HepG2 (cell line): Measurements from ENCODE around the gene RABL6. TPM values are rescaled to one million over a fixed set of nuclear protein-coding genes. Genes with fewer than 3 reads are reported as not detected.

Source experiments
- ARNTL ChIP-seq: sonication (generic); formaldehyde crosslinking; IDR thresholded peaks from 2 replicates; pipeline ENCODE4 v1.4.0; 2020; ENCODE audit warnings: mild to moderate bottlenecking, missing genetic modification reagents
- HBP1 ChIP-seq: IDR thresholded peaks from 2 replicates; pipeline ENCODE4 v1.6.1; 2016; ENCODE audit warnings: low read depth, control low read depth
- KDM3A ChIP-seq: IDR thresholded peaks from 2 replicates; pipeline ENCODE4 v1.6.1; 2018; ENCODE audit warnings: low read depth, missing compliant biosample characterization
- NR1H2 ChIP-seq: sonication (generic); formaldehyde crosslinking; IDR thresholded peaks from 2 replicates; pipeline ENCODE4 v1.8.1; 2022; ENCODE audit warnings: low read depth, missing genetic modification reagents, borderline replicate concordance
- PATZ1 ChIP-seq: sonication (generic); formaldehyde crosslinking; IDR thresholded peaks from 2 replicates; pipeline ENCODE4 v1.4.0; 2020; ENCODE audit warnings: missing genetic modification reagents
- SALL1 ChIP-seq: sonication (generic); formaldehyde crosslinking; IDR thresholded peaks from 2 replicates; pipeline ENCODE4 v1.8.0; 2022; ENCODE audit warnings: mild to moderate bottlenecking, missing genetic modification reagents
- SALL2 ChIP-seq: sonication (generic); formaldehyde crosslinking; IDR thresholded peaks from 2 replicates; pipeline ENCODE4 v1.8.1; 2023; ENCODE audit warnings: mild to moderate bottlenecking, missing genetic modification reagents, inconsistent platforms
- SMARCC2 ChIP-seq: fragments of 450-650 bp; IDR thresholded peaks from 2 replicates; pipeline ENCODE4 v1.6.1; 2017; ENCODE audit warnings: antibody characterized with exemption, mild to moderate bottlenecking
- SP5 ChIP-seq: IDR thresholded peaks from 2 replicates; pipeline ENCODE4 v1.6.1; 2016; ENCODE audit warnings: low read depth, borderline replicate concordance
- ZBTB7B ChIP-seq: sonication (generic); formaldehyde crosslinking; IDR thresholded peaks from 2 replicates; pipeline ENCODE4 v1.4.0; 2020; ENCODE audit warnings: missing genetic modification reagents
- ZNF143 ChIP-seq: sonication (generic); formaldehyde crosslinking; IDR thresholded peaks from 2 replicates; pipeline ENCODE4 v1.4.0; 2020; ENCODE audit warnings: missing genetic modification reagents
- ZNF687 ChIP-seq: sonication (generic); formaldehyde crosslinking; IDR thresholded peaks from 2 replicates; pipeline ENCODE4 v1.5.1; 2020; ENCODE audit warnings: mild to moderate bottlenecking, missing genetic modification reagents, moderate library complexity
- ZNF776 ChIP-seq: sonication (generic); formaldehyde crosslinking; IDR thresholded peaks from 2 replicates; pipeline ENCODE4 v1.4.0; 2020; ENCODE audit warnings: mild to moderate bottlenecking, missing genetic modification reagents
- polyA plus RNA-seq, 8 experiments: library from polyadenylated mRNA; depleted of rRNA in 3 of 8; stranded (reverse) in 7 of 8; unstranded in 1 of 8; fragments of >200 nt; fragmentation: Illumina TruSeq in 4 of 8; extraction: Trizol in 4 of 8; gene quantifications; 2 replicates each; pipeline versions ENCODE4 v1.2.1 to v1.2.3, GENCODE V29; 2011 to 2016; ENCODE audit warnings: low read depth in 4 of 8, missing spikeins in 1 of 8, mixed read lengths in 1 of 8; ENCODE audit not compliant: insufficient read depth in 1 of 8
- total RNA-seq, 5 experiments: library from RNA; depleted of rRNA; stranded (reverse); fragments of >200 nt; fragmentation: Illumina TruSeq; extraction: Trizol; gene quantifications; 2 replicates each; pipeline ENCODE4 v1.2.3, GENCODE V29; 2016; ENCODE audit warnings: low read depth in 1 of 5
- TF ChIP-seq, protein P1 (sequence below): sonication (generic); formaldehyde crosslinking; IDR thresholded peaks from 2 replicates; pipeline ENCODE4 v1.5.1; 2020; ENCODE audit warnings: mild to moderate bottlenecking, moderate library complexity, missing genetic modification reagents
- TF ChIP-seq, protein P2 (sequence below): sonication (generic); formaldehyde crosslinking; IDR thresholded peaks from 2 replicates; pipeline ENCODE4 v1.5.1; 2020; ENCODE audit warnings: missing genetic modification reagents, mild to moderate bottlenecking, borderline replicate concordance

The RABL6 gene
- total and polyA plus RNA-seq, 2 of the 13 experiments (the other 11 are each of a cell fraction or from before 2014, with no cell fraction given), result 81.5 to 125 TPM

DNA sequence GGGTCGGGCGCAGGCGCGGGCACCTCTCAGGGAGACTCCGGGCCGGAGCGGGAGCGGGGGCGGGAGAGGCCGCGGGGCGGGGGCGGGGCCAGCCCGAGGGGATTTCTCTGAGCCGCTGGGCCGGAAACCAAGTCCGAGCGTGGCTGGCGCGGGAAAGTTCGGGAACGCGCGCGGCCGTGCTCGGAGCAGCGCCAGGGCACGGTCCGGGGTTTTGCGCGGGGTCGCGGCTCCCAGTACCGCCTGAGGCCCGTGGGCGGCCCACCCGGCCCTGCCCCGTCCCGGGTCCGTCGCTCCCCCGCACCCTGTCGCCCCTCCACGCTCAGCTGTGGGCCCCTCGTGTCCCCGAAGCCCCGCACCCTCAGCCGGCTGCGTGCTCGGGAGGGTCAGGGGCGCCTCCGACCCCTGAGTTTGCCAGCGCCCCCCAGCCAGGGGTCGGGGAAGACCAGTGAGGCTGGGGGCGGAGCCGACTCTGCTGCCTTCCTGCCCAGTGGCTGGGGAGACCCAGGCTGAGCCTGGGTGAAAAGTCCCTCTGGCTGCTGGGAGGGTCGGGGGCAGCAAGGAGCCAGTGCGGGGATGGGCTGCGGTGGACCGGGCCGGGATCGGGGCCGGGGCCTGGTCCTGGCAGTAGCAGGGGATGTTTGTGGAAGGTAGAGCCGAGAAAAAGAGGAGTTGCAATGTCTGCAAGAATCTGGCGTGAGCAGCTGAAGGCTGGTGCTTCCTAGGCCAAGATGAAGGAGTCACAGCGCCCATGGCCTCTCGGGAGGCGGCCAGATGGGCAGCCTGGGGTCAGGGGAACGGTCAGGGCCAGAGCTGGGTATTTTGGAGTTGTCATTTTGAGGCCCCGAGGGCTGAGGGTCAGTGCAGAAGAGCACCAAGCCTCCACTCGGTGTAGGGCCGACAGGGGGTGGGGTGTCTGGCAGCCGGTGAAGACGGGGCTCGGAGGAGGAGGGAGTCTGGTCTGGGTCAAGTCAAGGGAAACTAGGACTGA, 79.2 kb downstream of the RABL6 start (continued):
- peak; percentile 50; the same call in 1 of the 2 replicates for TF ChIP-seq ZNF687
- TF ChIP-seq ZBTB7B (CRISPR knock-in tag), result peak; percentile 58; the same call in 1 of the 2 replicates
- peak; percentile 57 for TF ChIP-seq PATZ1 (CRISPR knock-in tag)
- no peak for TF ChIP-seq ZNF143
- TF ChIP-seq SP5 (CRISPR knock-in tag), result peak; percentile 51
- TF ChIP-seq, protein P1, sequence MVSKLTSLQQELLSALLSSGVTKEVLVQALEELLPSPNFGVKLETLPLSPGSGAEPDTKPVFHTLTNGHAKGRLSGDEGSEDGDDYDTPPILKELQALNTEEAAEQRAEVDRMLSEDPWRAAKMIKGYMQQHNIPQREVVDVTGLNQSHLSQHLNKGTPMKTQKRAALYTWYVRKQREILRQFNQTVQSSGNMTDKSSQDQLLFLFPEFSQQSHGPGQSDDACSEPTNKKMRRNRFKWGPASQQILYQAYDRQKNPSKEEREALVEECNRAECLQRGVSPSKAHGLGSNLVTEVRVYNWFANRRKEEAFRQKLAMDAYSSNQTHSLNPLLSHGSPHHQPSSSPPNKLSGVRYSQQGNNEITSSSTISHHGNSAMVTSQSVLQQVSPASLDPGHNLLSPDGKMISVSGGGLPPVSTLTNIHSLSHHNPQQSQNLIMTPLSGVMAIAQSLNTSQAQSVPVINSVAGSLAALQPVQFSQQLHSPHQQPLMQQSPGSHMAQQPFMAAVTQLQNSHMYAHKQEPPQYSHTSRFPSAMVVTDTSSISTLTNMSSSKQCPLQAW (CRISPR knock-in tag), result peak; percentile 70; the same call in 1 of the 2 replicates
- TF ChIP-seq NR1H2 (CRISPR knock-in tag), result no peak
- TF ChIP-seq KDM3A (CRISPR knock-in tag), result peak; percentile 78; the same call in 1 of the 2 replicates
- TF ChIP-seq ZNF776 (CRISPR knock-in tag), result no peak
- no peak for TF ChIP-seq HBP1 (CRISPR knock-in tag)
- TF ChIP-seq ARNTL (CRISPR knock-in tag), result 0 out of 2 replicates have a peak, but pooled peaks have one; percentile 25
- TF ChIP-seq SALL1 (CRISPR knock-in tag), result no peak; the same call in none of the 2 replicates
- no peak for TF ChIP-seq SALL2 (CRISPR knock-in tag)
- TF ChIP-seq, protein P2, sequence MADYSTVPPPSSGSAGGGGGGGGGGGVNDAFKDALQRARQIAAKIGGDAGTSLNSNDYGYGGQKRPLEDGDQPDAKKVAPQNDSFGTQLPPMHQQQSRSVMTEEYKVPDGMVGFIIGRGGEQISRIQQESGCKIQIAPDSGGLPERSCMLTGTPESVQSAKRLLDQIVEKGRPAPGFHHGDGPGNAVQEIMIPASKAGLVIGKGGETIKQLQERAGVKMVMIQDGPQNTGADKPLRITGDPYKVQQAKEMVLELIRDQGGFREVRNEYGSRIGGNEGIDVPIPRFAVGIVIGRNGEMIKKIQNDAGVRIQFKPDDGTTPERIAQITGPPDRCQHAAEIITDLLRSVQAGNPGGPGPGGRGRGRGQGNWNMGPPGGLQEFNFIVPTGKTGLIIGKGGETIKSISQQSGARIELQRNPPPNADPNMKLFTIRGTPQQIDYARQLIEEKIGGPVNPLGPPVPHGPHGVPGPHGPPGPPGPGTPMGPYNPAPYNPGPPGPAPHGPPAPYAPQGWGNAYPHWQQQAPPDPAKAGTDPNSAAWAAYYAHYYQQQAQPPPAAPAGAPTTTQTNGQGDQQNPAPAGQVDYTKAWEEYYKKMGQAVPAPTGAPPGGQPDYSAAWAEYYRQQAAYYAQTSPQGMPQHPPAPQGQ (CRISPR knock-in tag), result no peak
- no peak for TF ChIP-seq SMARCC2
